CD14-positive monocyte (primary cell): ENCODE data around the gene C19orf25. TPM values are rescaled to one million over a fixed set of nuclear protein-coding genes. Genes with fewer than 3 reads are reported as not detected.

Experiments
- DNase-seq, 3 donors: peaks; one replicate each; pipeline ENCODE4 v3.0.0-alpha.2; 2011 to 2022
- H2AFZ ChIP-seq: 2 replicates; pipeline ENCODE4 v1.6.0; 2012; ENCODE audit warnings: mild to moderate bottlenecking, low read depth, low read length, inconsistent platforms; ENCODE audit not compliant: insufficient read depth, poor library complexity, severe bottlenecking
- H3K27ac ChIP-seq, 2 donors: 1 replicate in 1 of 2; 2 replicates in 1 of 2; pipeline ENCODE4 v1.5.1; 2012 to 2013; ENCODE audit warnings: low read length in 2 of 2, control low read depth in 1 of 2, inconsistent platforms in 1 of 2, low read depth in 1 of 2, mild to moderate bottlenecking in 1 of 2
- H3K27me3 ChIP-seq, 2 donors: one replicate each; pipeline versions ENCODE4 v1.6.0 to v1.6.1; 2011 to 2013; ENCODE audit warnings: low read length in 2 of 2; ENCODE audit not compliant: control insufficient read depth in 2 of 2, insufficient read depth in 2 of 2
- H3K36me3 ChIP-seq, 2 donors: replicated peaks in 1 of 2; 1 replicate in 1 of 2; 2 replicates in 1 of 2; pipeline versions ENCODE4 v1.5.1 to v1.6.1; 2012 to 2013; ENCODE audit warnings: low read length in 2 of 2, control low read depth in 1 of 2, inconsistent platforms in 1 of 2, mild to moderate bottlenecking in 1 of 2; ENCODE audit not compliant: insufficient read depth in 2 of 2, control insufficient read depth in 1 of 2
- H3K4me1 ChIP-seq, 2 donors: 1 replicate in 1 of 2; 2 replicates in 1 of 2; pipeline versions ENCODE4 v1.5.1 to v1.6.1; 2012 to 2013; ENCODE audit warnings: low read length in 2 of 2, control low read depth in 1 of 2, inconsistent platforms in 1 of 2, mild to moderate bottlenecking in 1 of 2, moderate library complexity in 1 of 2; ENCODE audit not compliant: insufficient read depth in 2 of 2, control insufficient read depth in 1 of 2
- H3K4me2 ChIP-seq: replicated peaks from 2 replicates; pipeline ENCODE3; 2012; ENCODE audit warnings: low read length, moderate library complexity, mild to moderate bottlenecking; ENCODE audit not compliant: poor library complexity, severe bottlenecking; ENCODE audit errors: extremely low read depth
- H3K4me3 ChIP-seq, 3 experiments: fragments of 200-600 bp in 1 of 3; sonication (generic) in 1 of 3; replicated peaks in 1 of 3; 1 replicate in 2 of 3; 2 replicates in 1 of 3; pipeline ENCODE4 v1.5.1; 2011 to 2013; ENCODE audit warnings: low read length in 3 of 3, mild to moderate bottlenecking in 3 of 3, control low read depth in 2 of 3, low read depth in 2 of 3, inconsistent platforms in 1 of 3, moderate library complexity in 1 of 3
- H3K79me2 ChIP-seq: 2 replicates; pipeline ENCODE4 v1.6.0; 2012; ENCODE audit warnings: mild to moderate bottlenecking, control low read depth, inconsistent platforms, low read length, moderate library complexity; ENCODE audit not compliant: insufficient read depth
- H3K9ac ChIP-seq: 2 replicates; pipeline ENCODE4 v1.6.0; 2017; ENCODE audit warnings: low read length, mild to moderate bottlenecking; ENCODE audit not compliant: insufficient read depth, poor library complexity, severe bottlenecking
- H3K9me3 ChIP-seq, 2 donors: replicated peaks in 1 of 2; 1 replicate in 1 of 2; 2 replicates in 1 of 2; pipeline versions ENCODE4 v1.5.1 to v1.6.1; 2012 to 2013; ENCODE audit warnings: low read length in 2 of 2, control low read depth in 1 of 2; ENCODE audit not compliant: control insufficient read depth in 1 of 2, insufficient read depth in 1 of 2
- H4K20me1 ChIP-seq: 2 replicates; pipeline ENCODE4 v1.6.0; 2012; ENCODE audit warnings: mild to moderate bottlenecking, low read length, control low read depth, moderate library complexity; ENCODE audit not compliant: insufficient read depth
- H3K27ac Mint-ChIP-seq, 7 donors: one replicate each; pipeline ENCODE4 v1.8.0; 2020; ENCODE audit warnings: mild to moderate bottlenecking in 7 of 7, mixed read lengths in 7 of 7, moderate library complexity in 6 of 7, inconsistent platforms in 2 of 7
- H3K27me3 Mint-ChIP-seq, 3 donors: one replicate each; pipeline ENCODE4 v1.8.0; 2021 to 2022; ENCODE audit warnings: low read depth in 3 of 3, mild to moderate bottlenecking in 3 of 3, mixed read lengths in 3 of 3, moderate library complexity in 3 of 3, inconsistent platforms in 1 of 3
- H3K36me3 Mint-ChIP-seq, 2 donors: one replicate each; pipeline ENCODE4 v1.8.0; 2020; ENCODE audit warnings: mixed read lengths in 2 of 2, inconsistent platforms in 1 of 2, mild to moderate bottlenecking in 1 of 2
- H3K4me1 Mint-ChIP-seq: one replicate; pipeline ENCODE4 v1.8.0; 2020; ENCODE audit warnings: mild to moderate bottlenecking, mixed read lengths
- H3K4me3 Mint-ChIP-seq, 2 donors: one replicate each; pipeline ENCODE4 v1.8.0; 2020; ENCODE audit warnings: mild to moderate bottlenecking in 2 of 2, mixed read lengths in 2 of 2, moderate library complexity in 1 of 2
- H3K9me3 Mint-ChIP-seq, 7 donors: one replicate each; pipeline ENCODE4 v1.8.0; 2020 to 2022; ENCODE audit warnings: mixed read lengths in 7 of 7, mild to moderate bottlenecking in 6 of 7, moderate library complexity in 6 of 7, inconsistent platforms in 2 of 7
- WGBS: methylation state at CpG from one replicate; pipeline ENCODE4 v1.1.5; 2013; ENCODE audit warnings: missing lambda C conversion rate; ENCODE audit not compliant: insufficient coverage; 5-methylcytosine and 5-hydroxymethylcytosine counted together
- intact Hi-C, 2 donors: fragments of 100-400 bp; cut with micrococcal nuclease; formaldehyde crosslinking; loops; one replicate each; pipeline versions ENCODE4 v1.15.0 to v1.15.1; 2023
- polyA plus RNA-seq, 3 donors: library from polyadenylated mRNA; depleted of rRNA in 1 of 3; unstranded in 2 of 3; stranded (reverse) in 1 of 3; fragments of 300-500 nt in 2 of 3; fragments of >200 nt in 1 of 3; fragmentation: Illumina TruSeq in 2 of 3; gene quantifications; 1 replicate in 2 of 3; 2 replicates in 1 of 3; pipeline ENCODE4 v1.2.3, GENCODE V29; 2012 to 2021
- TF ChIP-seq, protein P1 (sequence below): fragments of 200-600 bp; IDR thresholded peaks from one replicate; pipeline ENCODE4 v1.8.0; 2022; ENCODE audit warnings: antibody characterized with exemption, mild to moderate bottlenecking

Gene C19orf25
- polyA plus RNA-seq, 3 donors = 18.2 to 20.9 (median 19.9) TPM

GRCh38 chr19:1434577-1435060 is 44.4 kb downstream of the C19orf25 start:
- peaks cover 42 to 59% of the 10 kb centered on the region in 2 donors for H3K36me3 ChIP-seq
- peaks cover 11 to 17% of the 10 kb centered on the region in 2 donors for H3K4me1 ChIP-seq
- H4K20me1 ChIP-seq = peaks cover 60% of the 10 kb centered on the region
- H3K27ac ChIP-seq = no peak overlapping the region
- no peak overlapping the region for H3K27ac Mint-ChIP-seq
- peaks cover 26 to 53% of the 10 kb centered on the region in 2 donors for H3K36me3 Mint-ChIP-seq
- no peak overlapping the region for H3K4me3 Mint-ChIP-seq
- H3K9ac ChIP-seq = no peak overlapping the region
- H2AFZ ChIP-seq = no peak overlapping the region
- TF ChIP-seq, protein P1, sequence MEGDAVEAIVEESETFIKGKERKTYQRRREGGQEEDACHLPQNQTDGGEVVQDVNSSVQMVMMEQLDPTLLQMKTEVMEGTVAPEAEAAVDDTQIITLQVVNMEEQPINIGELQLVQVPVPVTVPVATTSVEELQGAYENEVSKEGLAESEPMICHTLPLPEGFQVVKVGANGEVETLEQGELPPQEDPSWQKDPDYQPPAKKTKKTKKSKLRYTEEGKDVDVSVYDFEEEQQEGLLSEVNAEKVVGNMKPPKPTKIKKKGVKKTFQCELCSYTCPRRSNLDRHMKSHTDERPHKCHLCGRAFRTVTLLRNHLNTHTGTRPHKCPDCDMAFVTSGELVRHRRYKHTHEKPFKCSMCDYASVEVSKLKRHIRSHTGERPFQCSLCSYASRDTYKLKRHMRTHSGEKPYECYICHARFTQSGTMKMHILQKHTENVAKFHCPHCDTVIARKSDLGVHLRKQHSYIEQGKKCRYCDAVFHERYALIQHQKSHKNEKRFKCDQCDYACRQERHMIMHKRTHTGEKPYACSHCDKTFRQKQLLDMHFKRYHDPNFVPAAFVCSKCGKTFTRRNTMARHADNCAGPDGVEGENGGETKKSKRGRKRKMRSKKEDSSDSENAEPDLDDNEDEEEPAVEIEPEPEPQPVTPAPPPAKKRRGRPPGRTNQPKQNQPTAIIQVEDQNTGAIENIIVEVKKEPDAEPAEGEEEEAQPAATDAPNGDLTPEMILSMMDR = no peak
- peaks cover 18% of the 10 kb centered on the region for H3K4me1 Mint-ChIP-seq
- no peaks in the 10 kb centered on the region for H3K9me3 ChIP-seq
- WGBS = 93% methylated on average over 32 of the region's 39 CpGs
- no peak overlapping the region for H3K4me2 ChIP-seq
- H3K27me3 ChIP-seq = no peaks in the 10 kb centered on the region
- intact Hi-C loops = no loop called here
- no peak overlapping the region for H3K4me3 ChIP-seq
- H3K9me3 Mint-ChIP-seq = peaks cover 0 to 2% (median 0%) of the 10 kb centered on the region in 7 donors
- no peak for DNase-seq
- peaks cover 20% of the 10 kb centered on the region for H3K79me2 ChIP-seq
- H3K27me3 Mint-ChIP-seq = peaks cover 0 to 4% (median 1%) of the 10 kb centered on the region in 3 donors

DNA sequence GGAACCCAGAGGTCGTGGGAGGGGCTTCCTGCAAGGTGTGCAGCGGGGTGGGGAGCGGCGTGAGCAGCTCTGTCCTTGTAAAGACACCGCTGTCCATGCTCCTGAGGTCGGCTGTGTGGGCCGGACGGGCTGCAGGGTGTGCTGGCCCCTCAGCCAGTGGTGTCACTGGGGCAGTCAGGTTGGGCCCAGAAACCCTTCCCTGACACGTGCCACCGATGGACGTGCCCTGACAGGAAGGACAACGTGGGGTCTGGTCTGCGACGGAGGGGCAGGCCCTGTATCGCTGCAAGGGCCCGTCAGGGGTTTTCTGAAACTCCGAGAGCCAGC is 45.0 kb downstream of the C19orf25 start:
- Histone ChIP-seq H3K9me3 (no peaks in the 10 kb centered on the region), H3K27me3 (no peaks in the 10 kb centered on the region), H4K20me1 (peaks cover 60% of the 10 kb centered on the region), H3K4me2 (no peak overlapping the region), H3K9ac (no peak overlapping the region), H3K4me3 (no peak overlapping the region), H2AFZ (no peak overlapping the region), H3K27ac (no peak overlapping the region), H3K4me1 (peaks cover 5 to 11% of the 10 kb centered on the region in 2 donors), H3K36me3 (peaks cover 46 to 62% of the 10 kb centered on the region in 2 donors), H3K79me2 (peaks cover 14% of the 10 kb centered on the region)
- peaks cover 12% of the 10 kb centered on the region for H3K4me1 Mint-ChIP-seq
- H3K27me3 Mint-ChIP-seq = peaks cover 0 to 4% (median 1%) of the 10 kb centered on the region in 3 donors
- H3K27ac Mint-ChIP-seq = no peak overlapping the region
- H3K4me3 Mint-ChIP-seq = no peak overlapping the region
- 95% methylated on average over 17 of the region's 17 CpGs for WGBS
- H3K9me3 Mint-ChIP-seq = peaks cover 0 to 2% (median 0%) of the 10 kb centered on the region in 7 donors
- intact Hi-C loops = no loop called here
- DNase-seq = no peak
- TF ChIP-seq, protein P1 = no peak
- peaks cover 26 to 53% of the 10 kb centered on the region in 2 donors for H3K36me3 Mint-ChIP-seq
